GM18870 (cell line): ENCODE data around the gene EXOC1.
A peak's percentile ranks its signal among the peaks of the same experiment; 100 is the strongest.

ENCODE experiments used
- ATAC-seq: cut with Tn5 transposase; IDR thresholded peaks from one replicate; pipeline ENCODE4 v1.9.1; 2021; ENCODE audit warnings: moderate library complexity; ENCODE audit not compliant: unreplicated experiment

Gene EXOC1

DNA sequence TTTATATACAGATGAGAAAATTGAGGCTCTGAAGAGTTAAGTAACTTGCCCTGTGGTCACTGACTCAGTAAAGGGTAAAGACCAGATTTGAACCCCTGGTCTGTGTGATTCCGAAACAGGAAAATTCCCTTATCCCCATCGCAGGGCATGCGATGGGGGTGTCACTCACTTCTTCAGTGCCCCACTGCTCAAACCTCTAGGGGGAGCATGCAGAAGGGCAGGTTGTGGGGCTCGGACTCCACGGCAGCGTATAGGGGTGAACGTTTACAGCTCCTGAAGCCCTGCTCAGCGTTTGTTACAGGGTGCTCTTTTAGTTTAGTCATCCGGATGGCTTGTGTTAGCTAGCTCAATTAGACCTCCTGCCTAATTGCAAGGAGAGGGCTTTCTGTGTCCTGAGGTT, 3.7 kb upstream of the EXOC1 start:
- ATAC-seq = no peak

DNA sequence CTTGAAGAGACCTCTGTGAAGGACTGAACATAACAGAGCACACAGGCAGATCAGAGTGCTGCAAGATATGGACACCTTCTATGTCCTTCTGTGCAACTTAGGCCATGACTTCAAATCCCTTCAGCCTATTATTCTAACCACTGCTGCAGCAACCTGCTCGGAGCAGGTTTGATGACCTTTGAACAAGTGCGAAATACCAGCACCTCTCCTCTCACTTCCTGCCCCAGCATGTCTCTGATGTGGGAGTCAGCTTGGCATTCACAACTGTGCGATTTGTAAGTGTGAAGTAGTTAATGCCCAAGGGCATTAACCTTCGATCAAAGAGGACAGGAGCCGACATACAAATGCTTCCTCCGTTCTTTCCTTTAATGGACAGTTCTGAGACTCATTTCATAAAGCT, 1.6 kb upstream of the EXOC1 start:
- ATAC-seq = no peak

DNA sequence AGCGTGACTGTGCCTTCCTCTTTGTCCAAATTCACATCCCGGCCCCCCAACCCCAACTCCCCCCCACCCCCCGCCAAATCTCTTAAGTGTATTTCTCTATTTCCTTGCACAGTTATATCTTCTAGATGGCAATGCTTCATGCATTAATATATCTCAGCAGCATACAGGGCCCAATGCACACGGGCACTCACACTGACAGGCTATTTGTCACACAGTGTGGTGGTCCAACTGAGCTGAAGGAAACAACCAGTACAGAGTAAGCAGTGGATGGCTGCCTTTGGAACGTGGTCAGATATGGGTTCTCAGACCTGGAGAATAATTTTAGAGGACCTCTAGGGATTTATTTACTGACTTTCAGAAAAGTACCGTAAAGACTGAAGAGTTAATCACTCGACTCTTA, 681 bp downstream of the EXOC1 start:
- ATAC-seq = no peak

- ATAC-seq = no peak
Measured at GRCh38 chr4:55857586-55857985, 4.1 kb downstream of the EXOC1 start.

- ATAC-seq = no peak
Measured at GRCh38 chr4:55859711-55860110, 6.3 kb downstream of the EXOC1 start.

- peak; percentile 41 for ATAC-seq
Measured at GRCh38 chr4:55864577-55865223, 11.3 kb downstream of the EXOC1 start.

GRCh38 chr4:55865228-55865806, 11.9 kb downstream of the EXOC1 start:
- ATAC-seq = no peak

DNA sequence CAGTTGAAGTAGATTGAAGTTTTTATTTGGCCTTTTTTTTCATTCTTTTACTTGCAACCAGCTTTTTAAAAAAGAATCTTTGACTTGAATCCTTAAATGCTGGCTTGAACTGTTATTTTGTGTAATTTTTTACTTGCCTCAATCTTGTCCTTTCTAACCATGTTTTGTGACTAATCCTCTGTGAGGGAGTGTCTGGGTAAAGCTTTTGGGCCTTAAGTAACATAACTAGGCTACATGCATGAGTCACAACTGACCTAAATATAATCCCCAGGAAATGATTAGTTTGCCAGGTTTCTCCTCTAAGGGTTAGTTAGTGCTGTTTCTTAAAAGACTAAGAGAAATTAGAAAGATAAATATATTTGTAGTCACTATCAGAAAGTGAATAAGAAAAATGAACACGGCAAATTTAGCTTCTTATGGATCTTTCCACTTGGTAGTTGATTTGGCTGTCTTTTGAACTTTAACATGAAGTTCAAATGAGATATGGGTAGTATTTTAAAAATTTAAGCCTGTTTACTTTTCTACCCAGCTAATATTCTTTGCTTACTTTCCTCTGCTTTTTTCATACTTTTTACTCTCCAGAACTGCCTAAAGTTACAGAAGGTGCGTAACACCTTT, 13.0 kb downstream of the EXOC1 start:
- peak; percentile 83 for ATAC-seq

DNA sequence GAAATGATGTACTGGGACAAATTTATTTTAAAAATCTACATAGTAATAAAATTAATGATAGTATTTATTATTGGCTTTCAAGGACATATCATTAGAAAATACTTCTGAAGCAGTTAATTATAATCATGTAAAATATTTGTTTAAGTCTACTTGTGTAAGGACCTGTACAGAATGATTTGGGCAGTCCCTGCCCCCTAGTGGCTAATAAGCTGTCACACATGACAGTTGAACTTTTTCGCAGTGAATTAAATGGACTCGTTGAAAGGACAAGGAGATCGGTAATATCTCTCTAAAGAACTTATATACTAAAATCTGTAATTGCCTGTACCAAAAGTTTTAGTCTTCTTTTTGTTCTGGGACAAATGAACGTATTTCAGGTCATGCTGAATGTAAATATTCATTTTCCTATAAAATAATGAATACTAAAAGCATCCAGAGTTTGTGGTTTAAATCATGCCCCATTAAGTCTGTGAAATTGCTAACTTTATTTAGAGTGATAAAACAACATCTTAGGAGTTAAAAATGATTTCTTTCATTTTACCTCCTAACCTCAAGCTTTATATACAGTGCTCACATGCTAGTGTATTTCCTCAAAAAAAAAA, 13.6 kb downstream of the EXOC1 start:
- ATAC-seq = peak; percentile 66

DNA sequence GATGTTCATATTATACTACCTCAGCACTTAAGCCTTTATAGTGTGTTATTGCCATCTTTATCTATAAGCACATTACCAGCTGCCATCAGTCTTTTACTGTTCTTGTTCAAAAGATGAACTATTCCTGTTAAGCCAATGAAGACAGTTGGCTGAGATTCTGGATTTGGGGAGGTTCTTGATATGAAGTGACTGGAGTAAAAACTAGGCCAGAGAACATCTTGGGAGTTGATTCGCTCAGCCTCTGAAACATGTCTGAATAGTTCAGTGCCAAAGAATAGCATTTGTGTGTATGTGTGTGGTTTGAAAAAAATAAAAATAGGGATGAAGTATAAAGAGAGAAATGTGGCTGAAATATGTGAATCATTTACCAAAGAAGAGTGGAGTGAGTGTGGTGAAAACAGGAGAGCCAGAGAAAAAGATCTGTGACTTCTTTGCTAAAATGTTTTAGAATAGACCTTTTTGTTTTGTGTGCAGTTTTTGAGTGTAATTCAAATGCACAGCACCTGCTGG, 15.2 kb downstream of the EXOC1 start:
- ATAC-seq = no peak

DNA sequence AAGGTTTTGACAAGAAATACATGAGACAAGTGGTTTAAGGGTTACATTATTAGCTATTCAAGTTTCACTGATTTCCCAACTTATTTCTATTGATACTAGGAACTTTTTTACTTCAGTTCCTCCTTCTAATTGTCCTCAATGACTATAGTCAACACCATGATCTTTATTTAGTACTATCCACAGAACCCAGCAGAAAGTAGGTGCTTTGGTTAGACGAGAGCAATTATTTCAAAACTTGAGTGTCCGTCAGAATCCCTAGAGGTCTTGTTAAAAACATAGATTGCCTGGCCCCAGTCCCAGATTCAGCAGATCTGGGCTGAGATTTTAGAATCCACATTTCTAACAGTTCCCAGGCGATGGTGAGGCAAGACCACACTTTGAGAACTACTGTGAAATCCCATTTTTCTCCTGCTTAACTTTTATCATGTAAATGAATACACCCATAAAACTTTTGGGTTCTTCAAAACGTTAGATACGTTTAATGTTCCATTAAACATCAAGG, 17.9 kb downstream of the EXOC1 start:
- ATAC-seq = no peak

GRCh38 chr4:55874831-55875230, 21.4 kb downstream of the EXOC1 start:
- no peak for ATAC-seq

DNA sequence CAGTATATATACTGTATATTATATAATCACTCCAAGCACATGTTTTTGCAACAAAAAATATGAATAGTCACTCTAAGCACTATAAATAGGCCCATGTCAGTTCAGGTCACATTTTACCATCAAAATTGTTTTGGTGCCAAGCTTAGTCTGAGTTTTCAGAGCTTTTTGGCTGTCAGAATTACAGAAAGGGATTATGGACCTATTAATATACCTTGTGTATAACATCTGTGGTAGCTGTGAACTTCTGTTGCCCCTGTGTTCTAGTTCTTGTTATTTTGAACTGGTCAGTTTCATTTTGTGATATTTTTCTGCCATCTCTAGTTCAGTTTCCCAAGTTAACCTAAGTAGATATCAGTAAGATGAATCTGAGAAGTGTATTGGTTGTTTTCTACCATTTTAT, 22.9 kb downstream of the EXOC1 start:
- no peak for ATAC-seq

- ATAC-seq = no peak
Measured at GRCh38 chr4:55879224-55879623, 25.8 kb downstream of the EXOC1 start.

GRCh38 chr4:55880652-55881280, 27.3 kb downstream of the EXOC1 start:
- ATAC-seq = no peak

GRCh38 chr4:55884093-55884850, 30.8 kb downstream of the EXOC1 start:
- ATAC-seq = no peak

GRCh38 chr4:55884851-55885219, 31.4 kb downstream of the EXOC1 start:
- ATAC-seq = no peak

DNA sequence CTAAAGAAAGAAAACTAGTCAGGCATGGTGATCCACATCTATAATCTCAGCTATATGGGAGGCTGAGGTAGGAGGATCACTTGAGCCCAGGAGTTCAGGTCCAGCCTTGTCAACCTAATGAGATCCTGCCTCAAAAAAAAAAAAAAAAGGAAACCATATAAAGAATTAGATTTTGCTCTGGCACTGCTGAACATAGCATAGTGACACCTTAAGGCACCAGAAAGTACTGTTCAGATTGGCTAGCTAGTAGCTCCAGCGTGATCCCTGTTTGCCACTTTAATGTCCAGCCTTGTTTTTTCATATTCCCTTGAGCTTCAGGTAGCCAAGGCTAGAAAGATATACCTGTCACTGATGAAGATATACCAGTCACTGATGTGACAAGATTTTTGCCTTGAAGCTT, 34.1 kb downstream of the EXOC1 start:
- ATAC-seq = no peak

DNA sequence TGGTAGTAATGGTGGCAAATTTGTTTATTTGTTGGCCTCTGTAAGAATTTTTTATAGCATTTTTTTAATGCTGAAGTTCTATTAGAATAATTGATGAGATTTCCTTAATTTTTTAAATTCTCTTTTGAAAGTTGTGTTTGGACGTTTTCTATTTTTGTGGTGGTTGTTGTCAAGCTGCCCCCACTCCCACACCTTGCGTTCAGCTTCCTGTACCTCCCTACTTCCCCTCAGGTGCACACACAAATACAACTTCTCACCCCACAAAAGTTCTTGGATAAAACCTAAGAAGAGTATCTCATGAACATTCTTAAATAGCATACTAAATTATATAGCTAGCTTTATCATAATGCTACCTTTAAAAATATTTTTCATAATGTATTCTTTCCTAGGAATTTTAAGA, 38.7 kb downstream of the EXOC1 start:
- ATAC-seq = no peak

DNA sequence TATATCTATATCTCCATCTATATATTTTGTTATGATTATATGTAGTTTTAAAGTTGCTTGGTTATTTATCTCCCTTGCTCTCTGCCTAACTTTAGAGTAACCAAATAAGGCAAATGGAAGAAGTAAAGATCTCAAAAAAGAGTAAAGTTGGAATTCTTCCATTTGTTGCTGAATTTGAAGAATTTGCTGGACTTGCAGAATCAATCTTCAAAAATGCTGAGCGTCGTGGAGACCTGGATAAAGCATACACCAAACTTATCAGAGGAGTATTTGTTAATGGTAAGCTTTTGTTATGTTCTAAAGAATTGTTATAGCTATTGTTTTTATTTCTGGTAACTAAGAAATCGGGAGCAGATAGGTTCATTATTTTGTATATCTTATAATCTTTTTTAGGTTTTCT, 43.2 kb downstream of the EXOC1 start:
- ATAC-seq = no peak

DNA sequence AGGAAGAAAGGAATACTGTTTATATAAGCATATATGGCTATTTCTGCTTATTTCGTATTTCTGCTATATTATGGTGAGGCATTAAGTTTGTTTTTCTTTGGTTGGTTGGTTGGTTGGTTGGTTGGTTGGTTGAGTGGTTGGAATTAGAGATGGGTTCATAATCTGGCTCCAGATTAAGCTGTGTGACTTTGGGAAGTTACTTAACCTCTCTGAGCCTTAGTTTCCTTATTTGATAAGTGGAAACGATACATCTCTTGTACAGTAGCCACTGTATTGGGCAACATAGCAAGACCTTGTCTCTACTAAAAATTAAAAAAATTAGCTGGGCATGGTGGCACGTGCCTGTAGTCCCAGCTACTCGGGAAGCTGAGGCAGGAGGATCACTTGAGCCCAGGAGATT, 49.2 kb downstream of the EXOC1 start:
- no peak for ATAC-seq
